ENCODE results near the gene MCM6. TPM values are rescaled to one million over a fixed set of nuclear protein-coding genes. Genes with fewer than 3 reads are reported as not detected.

The MCM6 gene
- total RNA-seq, 1 experiment from 2014 or later, result 39.9 TPM

DNA sequence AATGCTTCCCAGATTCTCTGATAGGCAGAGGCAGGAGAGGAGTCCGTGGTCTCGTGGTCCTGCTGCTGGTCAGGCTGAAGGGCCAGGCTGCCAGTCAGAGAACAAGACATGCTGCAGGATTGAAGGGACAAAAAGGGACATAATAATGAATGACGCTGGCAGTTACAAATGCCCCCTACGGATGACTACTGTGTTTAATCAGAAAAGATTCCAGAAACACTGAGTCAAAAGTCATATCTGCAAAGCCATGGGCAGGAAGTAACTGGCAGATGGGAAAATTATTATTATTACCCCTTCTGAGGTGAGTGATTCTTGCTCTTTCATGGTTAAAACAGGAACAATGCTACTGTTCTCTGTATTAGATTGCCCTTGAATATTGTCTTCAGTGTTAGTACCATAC is 58.3 kb downstream of the MCM6 start:
- CTCF ChIA-PET, result no interaction called here
- no peaks in the 10 kb centered on the region for H4K20me1 ChIP-seq (ENCODE audit: low read length)
- H3K9me3 ChIP-seq (ENCODE audit: low read length), result no peaks in the 10 kb centered on the region; the same call in 1 of the 2 replicates
- no peaks in the 10 kb centered on the region for H3K36me3 ChIP-seq (ENCODE audit: low read depth, low read length)
- no peak overlapping the region for H3K9ac ChIP-seq (ENCODE audit: low read length)
- DNase-seq, result no peak
- POLR2A ChIA-PET (ENCODE audit: unreplicated experiment), result no interaction called here
- no peaks in the 10 kb centered on the region for H3F3A ChIP-seq (ENCODE audit: low read length, unreplicated experiment)
- H3K79me2 ChIP-seq (ENCODE audit: low read length), result no peaks in the 10 kb centered on the region
- intact Hi-C loops (cut with micrococcal nuclease), result no loop called here
- H3K4me3 ChIP-seq (ENCODE audit: low read length), result no peak overlapping the region
- H3K27ac ChIP-seq (ENCODE audit: low read length), result no peak overlapping the region
- H2AFZ ChIP-seq (ENCODE audit: low read length), result no peak overlapping the region
- no peak; the same call in 1 of the 2 replicates for ATAC-seq
- TF ChIP-seq EZH2phosphoT487 (IDR thresholded peaks at IDR 0.05; ENCODE audit: borderline replicate concordance, low read length) (no peak), EZH2 (IDR thresholded peaks at IDR 0.05; ENCODE audit: low read length, unreplicated experiment) (no peak)
- no peaks in the 10 kb centered on the region for H3K9me2 ChIP-seq (replicated peaks; ENCODE audit: low read length)
- BruUV-seq (replicated peaks), result no TSS peak
- H3K4me1 ChIP-seq (ENCODE audit: insufficient read depth, low read length), result no peaks in the 10 kb centered on the region
- H3K27me3 ChIP-seq (ENCODE audit: low read length), result no peaks in the 10 kb centered on the region
- H3K4me2 ChIP-seq (ENCODE audit: low read length), result no peak overlapping the region

DNA sequence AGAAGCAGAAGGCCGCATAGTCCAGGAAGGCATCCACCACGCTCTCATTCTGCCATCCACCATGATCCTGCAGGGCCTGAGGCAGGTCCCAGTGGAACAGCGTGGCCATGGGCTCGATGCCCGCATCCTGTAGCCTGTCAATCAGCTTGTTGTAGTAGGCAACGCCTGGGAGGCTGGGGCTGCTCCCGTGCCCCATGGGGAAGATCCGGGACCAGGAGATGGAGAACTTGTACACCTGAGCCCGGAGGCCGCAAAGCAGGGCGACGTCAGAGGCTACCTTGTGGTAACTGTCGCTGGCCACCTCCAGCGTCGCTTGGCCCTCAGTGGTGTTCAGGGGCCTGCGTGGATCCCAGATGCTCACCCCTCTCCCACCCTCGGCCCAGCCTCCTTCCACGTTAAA is 58.8 kb downstream of the MCM6 start:
- Histone ChIP-seq H3K79me2 (ENCODE audit: low read length) (no peaks in the 10 kb centered on the region), H3K27ac (ENCODE audit: low read length) (no peak overlapping the region), H3K9me3 (ENCODE audit: low read length) (no peaks in the 10 kb centered on the region; the same call in 1 of the 2 replicates), H4K20me1 (ENCODE audit: low read length) (no peaks in the 10 kb centered on the region), H3K36me3 (ENCODE audit: low read depth, low read length) (no peaks in the 10 kb centered on the region), H3K9me2 (replicated peaks; ENCODE audit: low read length) (no peaks in the 10 kb centered on the region), H3F3A (ENCODE audit: low read length, unreplicated experiment) (no peaks in the 10 kb centered on the region), H2AFZ (ENCODE audit: low read length) (no peak overlapping the region), H3K4me1 (ENCODE audit: insufficient read depth, low read length) (no peaks in the 10 kb centered on the region), H3K27me3 (ENCODE audit: low read length) (no peaks in the 10 kb centered on the region), H3K9ac (ENCODE audit: low read length) (no peak overlapping the region), H3K4me2 (ENCODE audit: low read length) (no peak overlapping the region), H3K4me3 (ENCODE audit: low read length) (no peak overlapping the region)
- intact Hi-C loops (cut with micrococcal nuclease), result no loop called here
- CTCF ChIA-PET, result no interaction called here
- BruUV-seq (replicated peaks), result no TSS peak
- ATAC-seq, result no peak
- POLR2A ChIA-PET (ENCODE audit: unreplicated experiment), result no interaction called here
- DNase-seq, result no peak
- TF ChIP-seq EZH2phosphoT487 (IDR thresholded peaks at IDR 0.05; ENCODE audit: borderline replicate concordance, low read length) (no peak), EZH2 (IDR thresholded peaks at IDR 0.05; ENCODE audit: low read length, unreplicated experiment) (no peak)
- TF ChIP-seq, protein P1, sequence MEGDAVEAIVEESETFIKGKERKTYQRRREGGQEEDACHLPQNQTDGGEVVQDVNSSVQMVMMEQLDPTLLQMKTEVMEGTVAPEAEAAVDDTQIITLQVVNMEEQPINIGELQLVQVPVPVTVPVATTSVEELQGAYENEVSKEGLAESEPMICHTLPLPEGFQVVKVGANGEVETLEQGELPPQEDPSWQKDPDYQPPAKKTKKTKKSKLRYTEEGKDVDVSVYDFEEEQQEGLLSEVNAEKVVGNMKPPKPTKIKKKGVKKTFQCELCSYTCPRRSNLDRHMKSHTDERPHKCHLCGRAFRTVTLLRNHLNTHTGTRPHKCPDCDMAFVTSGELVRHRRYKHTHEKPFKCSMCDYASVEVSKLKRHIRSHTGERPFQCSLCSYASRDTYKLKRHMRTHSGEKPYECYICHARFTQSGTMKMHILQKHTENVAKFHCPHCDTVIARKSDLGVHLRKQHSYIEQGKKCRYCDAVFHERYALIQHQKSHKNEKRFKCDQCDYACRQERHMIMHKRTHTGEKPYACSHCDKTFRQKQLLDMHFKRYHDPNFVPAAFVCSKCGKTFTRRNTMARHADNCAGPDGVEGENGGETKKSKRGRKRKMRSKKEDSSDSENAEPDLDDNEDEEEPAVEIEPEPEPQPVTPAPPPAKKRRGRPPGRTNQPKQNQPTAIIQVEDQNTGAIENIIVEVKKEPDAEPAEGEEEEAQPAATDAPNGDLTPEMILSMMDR (conservative IDR thresholded peaks at IDR 0.05; ENCODE audit: low read depth, low read length), result no peak

DNA sequence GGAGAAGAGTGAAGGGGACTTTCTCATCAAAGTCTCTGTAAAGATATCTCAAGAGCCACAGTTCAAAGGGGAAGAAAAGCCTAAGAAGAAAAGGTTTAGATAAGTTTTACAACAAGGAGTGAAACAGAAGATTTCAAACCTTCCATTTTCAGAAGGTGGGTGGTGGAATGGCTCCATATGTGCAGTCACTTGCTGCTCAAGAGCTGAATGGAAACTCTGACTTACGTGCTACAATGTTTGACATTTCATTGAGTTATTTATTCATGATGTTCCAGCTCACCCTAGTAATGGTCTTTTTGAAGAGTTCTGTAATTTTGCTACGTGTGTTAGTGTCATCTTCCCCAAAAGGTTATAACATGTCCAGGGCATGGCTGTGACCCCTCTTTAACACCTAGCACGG is 61.0 kb downstream of the MCM6 start:
- Histone ChIP-seq H3K9me3 (ENCODE audit: low read length) (no peaks in the 10 kb centered on the region; the same call in 1 of the 2 replicates), H3K4me3 (ENCODE audit: low read length) (no peak overlapping the region), H3K4me1 (ENCODE audit: insufficient read depth, low read length) (no peaks in the 10 kb centered on the region), H4K20me1 (ENCODE audit: low read length) (no peaks in the 10 kb centered on the region), H3K4me2 (ENCODE audit: low read length) (no peak overlapping the region), H3K27me3 (ENCODE audit: low read length) (no peaks in the 10 kb centered on the region), H3K27ac (ENCODE audit: low read length) (no peak overlapping the region), H3K9me2 (replicated peaks; ENCODE audit: low read length) (no peaks in the 10 kb centered on the region), H2AFZ (ENCODE audit: low read length) (no peak overlapping the region), H3K79me2 (ENCODE audit: low read length) (no peaks in the 10 kb centered on the region), H3F3A (ENCODE audit: low read length, unreplicated experiment) (no peaks in the 10 kb centered on the region), H3K36me3 (ENCODE audit: low read depth, low read length) (no peaks in the 10 kb centered on the region), H3K9ac (ENCODE audit: low read length) (no peak overlapping the region)
- no peak for ATAC-seq
- intact Hi-C loops (cut with micrococcal nuclease), result no loop called here
- ChIA-PET CTCF (no interaction called here), POLR2A (ENCODE audit: unreplicated experiment) (no interaction called here)
- DNase-seq, result no peak
- no peak for TF ChIP-seq EZH2 (IDR thresholded peaks at IDR 0.05; ENCODE audit: low read length, unreplicated experiment)
- TF ChIP-seq EZH2phosphoT487 (IDR thresholded peaks at IDR 0.05; ENCODE audit: borderline replicate concordance, low read length), result no peak
- TF ChIP-seq, protein P1 (conservative IDR thresholded peaks at IDR 0.05; ENCODE audit: low read depth, low read length), result no peak
- BruUV-seq (replicated peaks), result no TSS peak

Data from PC-3 (cell line).